ENCODE results near the gene YIPF6.
"Not testable (repeated sequence)": the region's sequence is repeated elsewhere in the genome, so short reads cannot be mapped to it uniquely, and the experiment has no call there.

Gene YIPF6, protein sequence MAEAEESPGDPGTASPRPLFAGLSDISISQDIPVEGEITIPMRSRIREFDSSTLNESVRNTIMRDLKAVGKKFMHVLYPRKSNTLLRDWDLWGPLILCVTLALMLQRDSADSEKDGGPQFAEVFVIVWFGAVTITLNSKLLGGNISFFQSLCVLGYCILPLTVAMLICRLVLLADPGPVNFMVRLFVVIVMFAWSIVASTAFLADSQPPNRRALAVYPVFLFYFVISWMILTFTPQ

DNA sequence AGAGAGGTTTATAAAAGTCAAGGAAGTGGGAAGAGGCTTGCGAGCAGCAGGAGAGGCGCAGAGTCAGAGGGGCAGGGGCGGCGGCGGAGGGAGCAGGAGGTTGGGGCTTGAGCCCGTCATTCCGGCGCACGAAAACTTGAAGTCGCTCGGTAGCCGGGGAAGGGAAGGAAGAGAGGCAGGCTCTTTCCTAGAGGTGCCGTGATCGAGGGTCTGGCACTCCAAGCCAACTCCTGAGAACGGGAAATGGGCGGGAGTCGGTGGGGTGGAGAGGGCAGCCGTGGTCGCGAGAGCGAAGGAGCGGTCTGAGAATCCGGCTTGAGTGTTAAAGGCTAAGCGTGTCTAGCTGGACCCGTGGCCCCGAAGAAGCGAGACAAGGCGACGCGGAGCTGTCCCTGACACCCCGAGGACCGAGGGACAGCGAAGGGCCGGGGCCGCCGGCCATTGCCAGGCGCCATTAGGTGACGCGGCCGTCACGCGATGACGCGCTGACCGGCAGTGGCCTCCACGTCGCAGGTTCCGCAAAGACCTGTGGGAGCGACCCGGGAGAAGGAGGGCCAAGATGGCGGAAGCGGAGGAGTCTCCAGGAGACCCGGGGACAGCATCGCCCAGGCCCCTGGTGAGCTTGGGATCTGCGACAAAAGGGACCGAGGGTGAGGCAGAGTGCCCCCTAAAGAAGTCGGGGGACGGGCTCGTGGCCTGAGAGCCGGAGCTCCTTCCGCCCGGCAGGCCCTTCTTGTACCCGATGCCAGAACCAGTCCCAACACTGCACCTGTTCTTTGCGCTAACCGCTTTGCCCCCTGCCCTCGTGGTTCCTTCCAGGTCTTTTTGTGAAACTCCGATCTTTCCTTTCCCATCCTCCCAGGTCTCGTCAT lies at the start of gene YIPF6:
TSS of gene YIPF6 (plus strand) at position 544 of the 872 bp plus-strand sequence. CDS start at position 560, 16 bp downstream.
- peak; percentile 25 to 72 for DNase-seq

DNA sequence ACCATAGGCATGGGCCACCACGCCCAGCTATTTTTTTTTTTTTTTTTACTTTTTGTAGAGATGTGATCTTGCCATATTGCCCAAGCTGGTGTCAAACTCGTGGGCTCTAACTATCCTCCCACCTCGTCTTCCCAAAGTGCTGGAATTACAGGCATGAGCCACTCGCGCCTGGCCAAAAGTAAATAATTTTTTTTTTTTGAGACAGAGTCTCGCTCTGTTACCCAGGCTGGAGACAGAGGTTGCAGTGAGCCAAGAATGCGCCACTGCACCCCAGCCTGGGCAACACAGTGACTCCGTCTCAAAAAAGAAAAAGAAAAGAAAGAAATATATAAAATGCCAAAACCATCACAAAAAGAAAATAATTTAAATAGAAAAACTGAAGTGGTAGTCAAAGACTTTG lies 47.1 kb upstream of the YIPF6 start:
- no peak for DNase-seq

DNA sequence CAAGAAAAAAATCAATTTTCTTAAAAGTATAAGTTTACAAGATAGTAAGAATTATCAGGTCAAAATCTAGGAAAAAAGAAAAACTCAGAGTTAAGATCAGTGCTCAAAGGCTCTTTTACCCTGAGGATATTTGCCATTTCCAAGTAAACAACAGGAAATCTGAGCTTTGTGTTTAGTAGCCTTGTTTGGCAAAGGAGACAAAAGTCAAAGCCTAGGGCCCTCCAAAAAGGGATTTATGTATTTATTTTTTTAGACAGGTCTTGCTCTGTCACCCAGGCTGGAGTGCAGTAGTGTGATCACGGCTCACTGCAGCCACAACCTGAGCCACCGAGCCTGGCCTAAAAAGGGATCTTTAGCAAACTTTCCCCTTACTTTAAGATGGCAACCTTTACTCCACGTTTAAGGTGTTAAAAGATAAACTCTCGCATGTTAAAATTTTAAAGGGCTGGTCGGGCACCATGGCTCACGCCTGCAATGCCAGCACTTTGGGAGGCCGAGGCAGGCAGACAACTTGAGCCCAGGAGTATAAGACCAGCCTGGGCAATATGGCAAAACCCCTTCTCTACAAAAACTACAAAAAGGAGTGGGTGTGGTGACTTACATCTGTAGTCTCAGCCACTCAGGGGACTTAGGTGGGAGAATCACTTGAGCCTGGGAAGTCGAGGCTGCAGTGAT lies 44.2 kb upstream of the YIPF6 start:
- DNase-seq: no peak

DNA sequence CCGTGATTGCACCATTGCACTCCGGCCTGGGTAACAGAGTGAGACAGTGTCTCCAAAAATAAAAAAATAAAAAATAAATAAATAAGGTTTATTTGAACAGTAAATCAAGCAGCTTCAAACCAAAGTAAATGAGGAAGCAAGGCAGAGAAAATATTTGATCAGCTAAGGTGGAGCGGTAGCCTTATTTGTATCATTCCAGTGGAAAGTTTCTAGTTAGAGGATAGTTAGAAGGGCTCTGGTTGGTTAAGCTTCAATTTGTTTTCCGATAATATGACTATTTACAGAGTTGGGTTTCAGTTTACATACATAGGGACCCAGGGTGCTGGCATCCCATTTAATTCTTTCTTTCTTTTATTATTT lies 43.7 kb upstream of the YIPF6 start:
- no peak for DNase-seq

DNA sequence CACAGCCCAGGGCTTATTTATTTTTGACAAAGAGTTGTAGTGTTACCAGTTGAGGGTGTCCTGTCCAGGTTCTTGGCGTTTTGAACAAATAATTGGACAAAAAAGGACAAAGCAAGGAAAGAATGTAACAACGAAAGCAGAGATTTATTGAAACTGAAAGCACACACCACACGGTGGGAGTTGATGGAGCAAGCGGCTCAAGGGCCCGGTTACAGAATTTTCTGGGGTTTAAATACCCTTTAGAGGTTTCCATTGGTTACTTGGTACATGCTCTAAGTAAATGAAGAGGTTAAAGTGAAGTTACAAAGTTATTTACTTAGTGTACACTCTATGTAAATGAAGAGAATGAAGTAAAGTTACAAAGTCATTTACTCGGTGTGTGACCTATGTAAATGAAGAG lies 37.8 kb upstream of the YIPF6 start:
- no peak for DNase-seq

DNA sequence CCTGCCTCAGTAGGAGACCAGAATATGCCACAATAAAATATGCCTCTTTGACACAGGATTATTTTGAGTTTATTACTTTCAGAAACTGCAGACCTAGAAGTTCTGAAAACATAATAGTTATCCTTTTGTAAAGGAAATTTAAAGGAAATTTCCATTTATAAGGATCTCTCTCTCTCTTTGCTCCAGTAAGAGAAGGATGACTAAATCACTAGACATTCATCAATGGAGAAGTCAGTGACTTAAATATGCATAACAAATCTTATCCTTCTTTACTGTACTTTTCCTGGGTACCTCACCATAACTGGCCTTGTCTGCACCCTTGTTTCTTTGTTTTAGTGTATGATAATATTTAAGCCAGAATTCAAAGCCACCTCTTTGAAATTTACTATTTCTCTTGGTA lies 37.3 kb upstream of the YIPF6 start:
- no peak for DNase-seq

DNA sequence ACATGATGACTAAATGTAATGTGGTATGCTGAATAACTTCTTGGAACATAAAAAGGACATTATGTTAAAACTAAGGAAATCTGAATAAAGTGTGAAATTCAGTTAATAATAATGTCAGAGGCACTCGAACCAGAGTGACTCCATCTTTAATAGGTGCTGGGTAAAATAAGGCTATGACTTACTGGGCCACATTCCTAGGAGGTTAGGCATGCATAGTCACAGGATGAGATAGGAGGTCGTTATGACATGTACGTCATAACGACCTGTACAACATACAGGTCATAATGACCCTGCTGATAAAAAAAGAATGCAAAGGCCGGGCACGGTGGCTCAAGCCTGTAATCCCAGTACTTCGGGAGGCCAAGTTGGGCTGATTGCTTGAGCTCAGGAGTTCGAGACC lies 36.7 kb upstream of the YIPF6 start:
- DNase-seq: no peak

DNA sequence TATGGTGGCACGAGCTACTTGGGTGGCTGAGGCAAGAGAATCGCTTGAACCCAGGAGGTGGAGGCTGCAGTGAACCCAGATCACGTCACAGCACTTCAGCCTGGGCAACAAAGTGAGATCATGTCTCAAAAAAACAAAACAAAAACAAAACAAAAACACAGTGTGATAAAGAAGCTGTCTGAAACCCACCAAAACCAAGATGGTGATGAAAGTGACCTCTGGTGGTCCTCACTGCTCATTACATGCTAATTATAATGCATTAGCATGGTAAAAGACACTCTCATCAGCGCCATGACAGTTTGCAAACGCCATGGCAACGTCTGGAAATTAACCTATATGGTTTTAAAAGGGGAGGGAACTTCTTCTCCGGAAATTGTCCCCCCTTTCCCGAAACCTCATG lies 36.2 kb upstream of the YIPF6 start:
- peak in 1 of 2 experiments; percentile 14 for DNase-seq

DNA sequence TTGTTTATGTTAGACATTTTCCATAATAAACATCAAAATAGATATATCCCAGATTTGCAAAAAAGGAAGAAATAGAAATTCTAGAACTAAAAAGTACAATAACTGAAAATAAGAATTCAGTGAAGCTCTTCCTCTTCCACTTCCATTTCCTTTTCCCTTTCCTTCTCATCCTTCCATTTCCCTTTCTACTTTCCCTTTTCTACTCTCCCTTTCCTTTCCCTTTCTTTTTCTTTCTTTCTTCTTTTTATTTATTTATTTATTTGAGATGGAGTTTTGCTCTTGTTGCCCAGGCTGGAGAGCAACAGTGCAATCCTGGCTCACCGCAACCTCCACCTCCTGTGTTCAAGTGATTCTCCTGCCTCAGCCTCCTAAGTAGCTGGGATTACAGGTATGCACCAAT lies 35.0 kb upstream of the YIPF6 start:
- no peak for DNase-seq

DNA sequence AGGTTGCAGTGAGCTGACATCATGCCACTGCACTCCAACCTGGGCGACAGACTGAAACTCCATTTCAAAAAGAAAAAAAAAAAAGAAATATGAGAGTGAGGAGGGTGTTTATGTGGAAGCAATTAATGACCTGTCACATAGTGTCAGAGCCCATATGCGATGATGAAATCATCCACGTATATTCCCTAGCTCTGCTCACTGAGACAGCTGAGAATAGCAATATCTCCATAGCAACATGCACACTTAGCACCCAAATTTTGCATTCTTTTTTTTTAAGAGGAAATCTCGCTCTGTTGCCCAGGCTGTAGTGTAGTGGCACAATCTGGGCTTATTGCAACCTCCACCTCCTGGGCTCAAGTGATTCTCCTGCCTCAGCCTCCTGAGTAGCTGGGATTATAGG lies 34.1 kb upstream of the YIPF6 start:
- no peak for DNase-seq

DNA sequence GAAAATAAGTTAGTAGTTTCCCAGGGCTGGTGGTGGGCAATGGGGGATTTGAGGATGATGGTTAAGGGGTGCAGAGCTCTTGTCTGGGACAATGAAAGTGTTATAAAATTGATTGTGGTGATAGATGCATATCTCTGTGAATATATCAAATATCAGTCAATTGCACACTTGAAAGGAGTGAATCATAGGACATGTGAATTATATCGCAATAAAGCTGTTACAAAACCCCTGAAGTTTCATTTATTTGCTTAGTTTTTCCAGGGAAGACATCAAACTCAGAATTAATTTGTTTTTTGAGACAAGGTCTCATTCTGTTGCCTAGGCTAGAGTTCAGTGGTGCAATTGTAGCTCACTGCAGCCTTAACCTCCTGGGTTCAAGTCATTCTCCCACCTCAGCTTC lies 17.9 kb upstream of the YIPF6 start:
- no peak for DNase-seq

DNA sequence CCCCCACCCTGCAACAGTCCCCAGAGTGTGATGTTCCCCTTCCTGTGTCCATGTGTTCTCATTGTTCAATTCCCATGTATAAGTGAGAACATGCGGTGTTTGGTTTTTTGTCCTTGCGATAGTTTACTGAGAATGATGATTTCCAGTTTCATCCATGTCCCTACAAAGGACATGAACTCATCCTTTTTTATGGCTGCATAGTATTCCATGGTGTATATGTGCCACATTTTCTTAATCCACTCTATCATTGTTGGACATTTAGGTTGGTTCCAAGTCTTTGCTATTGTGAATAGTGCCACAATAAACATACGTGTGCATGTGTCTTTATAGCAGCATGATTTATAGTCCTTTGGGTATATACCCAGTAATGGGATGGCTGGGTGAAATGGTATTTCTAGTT lies 12.7 kb upstream of the YIPF6 start:
- not testable (repeated sequence) for DNase-seq

DNA sequence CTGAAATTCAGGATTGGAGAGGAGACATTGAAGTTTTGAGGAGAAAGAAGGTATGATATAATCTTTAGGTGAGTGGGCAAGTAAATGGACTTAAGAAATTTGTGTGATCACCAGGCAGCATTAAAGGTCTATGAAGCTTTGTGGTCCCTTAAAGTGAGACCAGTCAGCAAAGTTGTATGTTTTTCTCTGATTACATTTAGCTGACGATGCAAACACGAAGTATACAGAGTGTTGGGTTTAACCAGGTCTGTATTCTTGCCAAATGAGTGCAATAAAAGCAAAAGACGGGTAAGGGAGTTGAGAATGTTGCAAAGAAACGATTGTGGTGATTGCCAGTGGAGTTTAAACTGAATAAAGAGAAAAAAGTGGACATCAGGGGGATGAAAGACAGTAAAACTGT lies 11.6 kb upstream of the YIPF6 start:
- no peak for DNase-seq

DNA sequence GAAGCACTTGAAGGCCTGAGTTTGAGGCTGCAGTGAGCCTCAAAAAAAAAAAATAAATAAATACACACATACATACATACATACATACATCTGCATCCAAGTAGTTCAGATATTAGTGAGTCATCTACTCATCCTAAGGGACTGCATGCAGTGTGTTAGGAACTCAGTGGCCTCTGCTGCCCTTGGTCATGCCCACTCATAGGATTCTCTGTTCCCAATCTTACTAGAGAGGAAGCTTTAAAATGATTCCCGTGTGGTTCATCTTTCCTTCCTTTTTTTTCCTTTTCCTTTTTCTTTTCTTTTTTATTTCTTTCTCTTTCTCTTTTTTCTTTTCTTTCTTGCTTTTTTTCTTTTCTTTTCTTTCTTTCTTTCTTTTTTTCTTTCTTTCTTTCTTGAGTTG lies 10.9 kb upstream of the YIPF6 start:
- no peak for DNase-seq

DNA sequence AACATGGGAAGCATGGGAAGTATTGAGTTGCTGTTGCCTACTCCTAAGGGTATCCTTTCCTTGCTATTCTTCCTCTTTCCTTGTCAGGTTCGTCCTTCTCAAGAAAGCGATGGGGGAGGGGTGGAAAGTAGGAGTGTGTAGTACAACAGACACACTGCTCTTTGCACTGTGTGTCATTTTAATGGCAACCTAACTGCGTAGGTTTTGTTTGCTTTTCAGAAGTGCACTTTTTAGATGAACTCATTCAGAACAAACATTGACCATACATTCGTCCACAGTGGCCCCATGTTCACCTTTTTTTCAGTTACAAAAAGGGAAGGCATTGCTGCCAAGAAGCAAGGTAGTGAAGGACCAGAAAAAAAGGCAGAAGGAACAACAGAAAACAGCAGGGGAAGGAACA lies 10.2 kb upstream of the YIPF6 start:
- no peak for DNase-seq

DNA sequence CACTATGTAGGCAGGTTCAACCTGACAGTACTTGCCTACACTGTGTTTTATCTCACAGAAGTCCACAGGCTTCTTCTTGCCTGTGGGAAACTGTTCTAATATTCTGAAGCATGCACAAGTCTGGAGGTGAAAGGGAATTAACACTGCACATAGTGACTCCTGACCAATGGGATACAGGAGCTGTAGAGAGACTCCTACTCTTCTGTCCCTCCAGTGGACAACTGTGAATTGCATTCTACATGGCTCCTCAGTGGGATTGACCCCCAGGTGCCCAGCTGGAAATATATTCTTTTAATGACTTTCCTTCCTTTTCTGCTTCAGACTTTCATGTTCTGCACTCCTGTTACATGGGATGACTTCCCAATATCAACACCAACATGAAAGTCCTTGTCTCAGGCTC lies 8.2 kb upstream of the YIPF6 start:
- DNase-seq: peak in 1 of 2 experiments; percentile 19

DNA sequence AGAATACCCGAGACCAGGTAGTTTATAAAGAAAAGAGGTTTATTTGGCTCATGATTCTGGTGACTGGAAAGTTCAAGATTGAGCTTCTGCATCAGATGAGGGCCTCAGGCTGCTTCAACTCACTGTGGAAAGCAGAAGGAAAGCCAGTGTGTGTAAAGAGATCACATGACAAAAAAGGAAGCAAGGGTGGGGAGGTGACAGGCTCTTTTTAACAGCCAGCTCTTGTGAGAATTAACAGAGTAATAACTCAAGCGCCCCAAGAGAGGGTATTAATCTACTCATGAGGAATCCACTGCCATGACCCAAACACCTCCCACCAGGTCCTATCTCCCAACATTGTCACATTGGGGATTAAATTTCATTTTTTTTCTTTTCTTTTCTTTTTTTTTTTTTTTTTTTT lies 6.3 kb upstream of the YIPF6 start:
- no peak for DNase-seq

DNA sequence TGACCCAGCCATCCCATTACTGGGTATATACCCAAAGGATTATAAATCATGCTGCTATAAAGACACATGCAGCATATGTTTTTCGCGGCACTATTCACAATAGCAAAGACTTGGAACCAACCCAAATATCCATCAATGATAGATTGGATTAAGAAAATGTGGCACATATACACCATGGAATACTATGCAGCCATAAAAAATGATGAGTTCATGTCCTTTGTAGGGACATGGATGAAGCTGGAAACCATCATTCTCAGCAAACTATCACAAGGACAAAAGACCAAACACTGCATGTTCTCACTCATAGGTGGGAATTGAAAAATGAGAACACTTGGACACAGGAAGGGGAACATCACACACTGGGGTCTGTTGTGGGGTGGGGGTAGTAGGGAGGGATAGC lies 5.1 kb upstream of the YIPF6 start:
- DNase-seq: not testable (repeated sequence)

DNA sequence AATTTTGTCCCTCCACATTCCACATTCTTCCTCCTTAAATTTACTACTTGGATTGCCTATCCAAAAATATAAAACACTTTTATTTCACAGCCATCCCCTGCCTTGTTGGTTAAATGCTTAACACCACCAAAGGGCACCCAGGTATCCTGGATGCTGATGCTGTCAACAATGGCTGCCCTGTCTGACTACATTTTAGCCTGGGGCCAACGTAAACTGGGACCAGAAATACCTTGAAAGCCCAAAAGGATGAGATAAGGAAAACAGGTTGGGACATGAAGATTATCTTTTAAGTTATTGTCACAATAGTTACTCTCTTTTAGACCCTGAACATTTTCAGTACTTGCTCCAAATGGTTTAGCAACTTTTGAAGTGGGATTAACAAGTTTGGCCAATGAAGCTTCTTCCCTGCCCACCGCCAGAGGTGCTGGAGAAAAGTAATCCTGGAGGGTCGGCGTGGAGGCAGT lies 775 bp upstream of the YIPF6 start:
- no peak for DNase-seq

DNA sequence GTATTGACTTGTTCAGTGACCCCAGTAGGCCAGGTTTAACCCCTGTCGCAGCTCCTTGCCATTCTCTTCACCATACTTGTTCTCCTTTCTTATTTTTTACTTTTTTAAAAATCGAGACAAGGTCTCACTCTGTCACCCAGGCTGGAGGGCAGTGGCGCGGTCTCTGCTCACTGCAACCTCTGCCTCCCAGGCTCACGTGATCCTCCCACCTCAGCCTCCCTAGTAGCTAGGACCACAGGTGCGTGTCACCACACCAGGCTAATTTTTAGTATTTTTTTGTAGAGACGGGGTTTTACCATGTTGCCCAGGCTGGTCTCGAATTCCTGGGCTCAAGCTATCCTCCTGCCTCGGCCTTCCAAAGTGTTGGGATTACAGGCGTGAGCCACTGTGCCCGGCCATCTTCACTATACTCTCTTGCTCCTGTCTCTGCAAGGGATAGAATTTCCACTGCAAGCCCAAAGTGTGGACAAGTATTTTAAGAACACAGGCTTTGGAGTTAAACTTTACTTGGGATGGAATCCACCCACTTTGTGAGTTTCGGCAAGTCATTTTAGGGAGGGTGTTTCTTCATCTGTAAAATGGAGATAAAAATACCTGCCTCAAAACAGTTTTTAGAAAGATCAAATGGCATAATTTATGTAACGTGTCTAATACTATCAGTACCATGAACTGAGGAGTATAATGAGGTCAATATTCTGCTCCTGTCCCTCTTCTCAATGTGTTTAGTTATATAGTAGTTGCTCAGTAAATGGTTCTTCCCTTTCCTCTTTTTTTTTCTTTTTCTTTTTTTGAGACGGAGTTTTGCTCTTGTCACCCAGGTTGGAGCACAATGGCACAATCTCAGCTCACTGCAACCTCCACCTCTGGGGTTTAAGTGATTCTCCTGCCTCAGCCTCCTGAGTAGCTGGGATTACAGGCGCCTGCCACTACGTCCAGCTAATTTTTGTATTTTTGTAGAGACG lies 973 bp downstream of the YIPF6 start:
- DNase-seq: no peak

DNA sequence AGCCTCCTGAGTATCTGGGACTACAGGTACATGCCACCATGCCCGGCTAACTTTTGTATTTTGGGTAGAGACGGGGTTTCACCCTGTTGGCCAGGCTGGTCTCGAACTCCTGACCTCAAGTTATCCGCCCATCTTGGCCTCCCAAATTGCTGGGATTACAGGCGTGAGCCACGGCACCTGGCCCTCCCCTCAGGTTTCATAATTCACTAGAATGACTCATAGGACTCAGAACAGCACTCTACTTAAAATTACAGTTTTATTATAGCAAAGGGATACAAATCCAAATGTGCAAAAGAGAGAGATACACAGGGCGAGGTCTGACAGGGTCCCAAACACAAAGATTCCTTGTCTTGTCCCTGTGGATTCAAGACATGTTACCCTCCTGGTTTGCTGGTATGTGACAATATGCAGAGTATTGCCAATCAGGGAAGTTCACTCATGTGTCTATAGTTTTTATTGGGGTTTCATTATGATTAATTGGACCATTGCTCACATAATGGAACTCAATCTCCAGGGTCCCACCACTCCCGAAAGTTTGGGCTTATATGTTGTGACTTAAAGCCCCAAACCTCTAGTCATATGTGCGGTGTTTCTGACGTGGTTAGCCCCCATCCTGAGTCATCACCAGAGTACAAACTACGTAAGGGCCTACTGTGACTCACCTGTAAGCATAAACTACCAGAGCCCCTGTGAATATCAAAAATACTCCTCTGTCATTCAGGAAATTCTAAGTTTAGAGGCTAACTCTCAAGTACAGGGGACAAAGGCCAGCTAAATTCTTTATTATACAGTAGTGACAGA lies 5.2 kb downstream of the YIPF6 start:
- DNase-seq: no peak

DNA sequence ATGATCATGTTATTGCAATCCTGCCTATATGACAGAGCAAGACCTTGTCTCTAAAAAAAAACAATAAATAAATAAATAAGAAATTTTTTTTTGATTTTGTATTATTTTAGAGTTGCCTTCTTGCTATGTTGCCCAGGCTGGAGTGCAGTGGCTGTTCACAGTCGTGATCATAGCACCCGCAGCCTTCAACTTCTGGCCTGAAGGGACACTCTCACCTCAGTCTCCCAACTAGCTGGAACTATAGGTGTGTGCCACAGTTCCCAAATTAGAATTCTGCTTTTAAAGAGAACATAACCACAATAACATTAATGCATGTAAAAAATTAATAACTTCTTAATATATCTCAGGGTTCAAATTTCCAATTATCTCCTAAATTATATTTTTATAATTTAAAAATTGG lies 7.8 kb downstream of the YIPF6 start:
- DNase-seq: no peak

All from NCI-H526 (cell line).